Upper lobe of left lung (tissue), 6 donors: ENCODE results near the gene SEC14L5. TPM values are rescaled to one million over a fixed set of nuclear protein-coding genes. Genes with fewer than 3 reads are reported as not detected.

ENCODE experiments used
- ATAC-seq, 2 donors: fragments of 200-7000 bp; cut with Tn5 transposase; one replicate each; pipeline ENCODE4 v1.9.1; 2022; ENCODE audit warnings: mild to moderate bottlenecking in 2 of 2, moderate library complexity in 2 of 2; ENCODE audit not compliant: low FRiP score in 2 of 2
- DNase-seq, 2 donors: peaks; one replicate each; pipeline ENCODE4 v3.0.0-alpha.2; 2019 to 2020
- H3K27ac ChIP-seq, 4 donors: fragments of 200-600 bp; sonication (generic); one replicate each; pipeline ENCODE4 v1.5.1; 2016 to 2019
- H3K27me3 ChIP-seq, 4 donors: fragments of 200-600 bp; sonication (generic); one replicate each; pipeline ENCODE4 v1.5.1; 2017 to 2019
- H3K36me3 ChIP-seq, 4 donors: fragments of 200-600 bp; sonication (generic); one replicate each; pipeline ENCODE4 v1.5.1; 2016 to 2019
- H3K4me1 ChIP-seq, 4 donors: fragments of 200-600 bp; sonication (generic); one replicate each; pipeline ENCODE4 v1.5.1; 2018 to 2019
- H3K4me3 ChIP-seq, 4 donors: fragments of 200-600 bp; sonication (generic); one replicate each; pipeline ENCODE4 v1.5.1; 2017 to 2019; ENCODE audit warnings: mild to moderate bottlenecking in 2 of 4, moderate library complexity in 1 of 4
- H3K9me3 ChIP-seq, 4 donors: fragments of 200-600 bp; sonication (generic); one replicate each; pipeline ENCODE4 v1.5.1; 2018 to 2019
- EP300 ChIP-seq, 4 donors: sonication (generic); formaldehyde crosslinking; IDR thresholded peaks; one replicate each; pipeline ENCODE4 v1.5.1; 2017; ENCODE audit warnings: antibody characterized with exemption in 4 of 4, control low read depth in 2 of 4
- POLR2A ChIP-seq, 4 donors: fragments of 450-650 bp; IDR thresholded peaks; one replicate each; pipeline ENCODE4 v1.5.1; 2016 to 2017; ENCODE audit warnings: antibody characterized with exemption in 4 of 4, mild to moderate bottlenecking in 2 of 4
- POLR2AphosphoS5 ChIP-seq, 2 donors: sonication (generic); formaldehyde crosslinking; IDR thresholded peaks; one replicate each; pipeline ENCODE4 v1.5.1; 2017; ENCODE audit warnings: antibody characterized with exemption in 2 of 2
- WGBS, 2 donors: methylation state at CpG; one replicate each; pipeline ENCODE4 v1.1.5; 2017 to 2018; 5-methylcytosine and 5-hydroxymethylcytosine counted together
- total RNA-seq, 6 donors: library from RNA; depleted of rRNA in 4 of 6; stranded (reverse); fragments of >200 nt in 4 of 6; gene quantifications; one replicate each; pipeline versions ENCODE4 v1.1.0 to v1.2.1, GENCODE V29; 2016 to 2021
- TF ChIP-seq, protein P1 (sequence below), 6 experiments: fragments of 450-650 bp in 4 of 6; fragments of 200-600 bp in 2 of 6; sonication (generic) in 2 of 6; IDR thresholded peaks; one replicate each; pipeline ENCODE4 v1.5.1; 2016 to 2019; ENCODE audit warnings: antibody characterized with exemption in 6 of 6
- donor health status: DM: no; HTN: no; CAD: no; lungs with moderate emphysema.
- donor health status: DM: no; HTN: yes; CAD: no; lungs with severe emphysema.

Gene SEC14L5
- total RNA-seq, 6 donors from 2014 or later: 0.20 to 1.7 (median 0.49) TPM; not detected in 1

DNA sequence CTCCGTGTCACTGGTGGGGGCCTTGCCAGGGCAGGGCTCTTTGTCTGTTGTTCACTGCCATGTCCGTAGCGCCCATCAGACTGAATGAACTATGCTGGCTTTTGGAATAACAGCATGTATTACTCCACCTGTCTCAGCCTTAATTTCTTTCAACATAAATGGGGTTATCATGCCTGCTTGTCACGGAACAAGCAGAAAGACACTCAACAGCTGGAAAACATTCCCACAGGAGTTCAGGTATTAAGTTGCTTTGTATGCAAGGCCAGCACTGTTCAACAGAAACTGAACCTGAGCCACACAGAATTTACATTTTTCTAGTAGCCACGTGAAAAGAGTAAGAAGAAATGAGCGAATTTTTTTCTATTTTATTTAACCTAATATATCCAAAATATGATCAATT is 34.3 kb upstream of the SEC14L5 start:
- peak overlapping the region in 1 of 4 donors; percentile 76 for H3K27ac ChIP-seq
- DNase-seq (no peak), ATAC-seq (no peak)
- peaks cover 0 to 30% (median 12%) of the 10 kb centered on the region in 4 donors for H3K4me1 ChIP-seq
- WGBS, 2 donors: 74 to 78% methylated on average over 6 of the region's 6 CpGs
- no peaks in the 10 kb centered on the region for H3K27me3 ChIP-seq
- peaks cover 0 to 5% (median 0%) of the 10 kb centered on the region in 4 donors for H3K36me3 ChIP-seq
- H3K9me3 ChIP-seq: peaks cover 0 to 13% (median 8%) of the 10 kb centered on the region in 4 donors
- H3K4me3 ChIP-seq: no peak overlapping the region
- TF ChIP-seq POLR2A (IDR thresholded peaks at IDR 0.05): no peak
- TF ChIP-seq EP300 (IDR thresholded peaks at IDR 0.05): no peak
- TF ChIP-seq, protein P1, sequence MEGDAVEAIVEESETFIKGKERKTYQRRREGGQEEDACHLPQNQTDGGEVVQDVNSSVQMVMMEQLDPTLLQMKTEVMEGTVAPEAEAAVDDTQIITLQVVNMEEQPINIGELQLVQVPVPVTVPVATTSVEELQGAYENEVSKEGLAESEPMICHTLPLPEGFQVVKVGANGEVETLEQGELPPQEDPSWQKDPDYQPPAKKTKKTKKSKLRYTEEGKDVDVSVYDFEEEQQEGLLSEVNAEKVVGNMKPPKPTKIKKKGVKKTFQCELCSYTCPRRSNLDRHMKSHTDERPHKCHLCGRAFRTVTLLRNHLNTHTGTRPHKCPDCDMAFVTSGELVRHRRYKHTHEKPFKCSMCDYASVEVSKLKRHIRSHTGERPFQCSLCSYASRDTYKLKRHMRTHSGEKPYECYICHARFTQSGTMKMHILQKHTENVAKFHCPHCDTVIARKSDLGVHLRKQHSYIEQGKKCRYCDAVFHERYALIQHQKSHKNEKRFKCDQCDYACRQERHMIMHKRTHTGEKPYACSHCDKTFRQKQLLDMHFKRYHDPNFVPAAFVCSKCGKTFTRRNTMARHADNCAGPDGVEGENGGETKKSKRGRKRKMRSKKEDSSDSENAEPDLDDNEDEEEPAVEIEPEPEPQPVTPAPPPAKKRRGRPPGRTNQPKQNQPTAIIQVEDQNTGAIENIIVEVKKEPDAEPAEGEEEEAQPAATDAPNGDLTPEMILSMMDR (IDR thresholded peaks at IDR 0.05): no peak
- TF ChIP-seq POLR2AphosphoS5 (IDR thresholded peaks at IDR 0.05): no peak

DNA sequence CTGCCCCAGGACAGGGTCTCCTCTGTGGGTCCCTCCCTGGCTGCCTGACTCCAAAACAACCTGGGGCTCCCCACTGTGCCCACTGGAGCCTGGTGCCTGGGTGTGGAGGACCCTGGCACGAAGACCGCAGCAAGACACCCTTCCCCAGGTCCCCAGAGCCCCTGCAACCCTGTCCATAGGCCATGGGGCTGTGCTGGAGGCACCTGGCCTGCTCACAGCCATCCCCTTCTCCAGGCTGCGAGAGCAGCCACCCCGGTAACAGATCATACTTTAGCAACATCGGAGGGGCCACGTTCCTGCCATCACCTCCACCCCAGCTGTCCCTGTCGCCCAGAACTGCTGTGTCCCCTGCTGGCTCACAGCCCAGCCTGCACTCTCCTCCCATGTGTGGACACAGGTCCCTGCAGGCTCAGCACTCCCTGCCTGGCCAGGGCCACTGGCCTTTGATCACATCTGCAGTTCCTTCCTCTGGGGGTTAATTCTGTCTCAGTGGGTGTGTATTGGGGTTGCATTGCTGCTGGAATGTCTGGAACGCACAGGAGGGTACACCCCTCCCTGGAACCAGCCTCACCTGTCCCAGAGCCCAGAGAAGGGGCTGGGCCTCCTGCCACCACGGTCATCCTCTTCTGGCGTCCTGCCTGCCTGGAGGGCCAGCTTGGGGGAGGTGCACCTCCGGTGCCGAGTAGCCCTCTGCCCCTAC is 33.4 kb upstream of the SEC14L5 start:
- peak in 1 of 4 donors; percentile 41 for TF ChIP-seq EP300 (IDR thresholded peaks at IDR 0.05)
- TF ChIP-seq POLR2AphosphoS5 (IDR thresholded peaks at IDR 0.05): peak; percentile 24 to 26
- peak in 1 of 4 donors; percentile 22 for TF ChIP-seq POLR2A (IDR thresholded peaks at IDR 0.05)
- TF ChIP-seq, protein P1 (IDR thresholded peaks at IDR 0.05): no peak
- DNase-seq: peak; percentile 81 to 87
- Histone ChIP-seq H3K4me1 (peaks cover 0 to 26% (median 10%) of the 10 kb centered on the region in 4 donors), H3K9me3 (peaks cover 0 to 13% (median 8%) of the 10 kb centered on the region in 4 donors), H3K27me3 (no peaks in the 10 kb centered on the region), H3K36me3 (peaks cover 0 to 5% (median 0%) of the 10 kb centered on the region in 4 donors), H3K27ac (peak overlapping the region; percentile 63 to 76 (median 67)), H3K4me3 (no peak overlapping the region)
- WGBS, 2 donors: 36 to 49% methylated on average over 5 to 11 of the region's 12 CpGs
- peak; percentile 66 to 93 for ATAC-seq

- ATAC-seq (no peak), DNase-seq (no peak)
- Histone ChIP-seq H3K27ac (peak overlapping the region in 3 of 4 donors; percentile 31 to 76 (median 51)), H3K4me3 (no peak overlapping the region), H3K4me1 (peaks cover 0 to 26% (median 10%) of the 10 kb centered on the region in 4 donors), H3K9me3 (peaks cover 0 to 13% (median 8%) of the 10 kb centered on the region in 4 donors), H3K36me3 (peaks cover 0 to 5% (median 0%) of the 10 kb centered on the region in 4 donors), H3K27me3 (no peaks in the 10 kb centered on the region)
- TF ChIP-seq EP300 (IDR thresholded peaks at IDR 0.05) (no peak), POLR2AphosphoS5 (IDR thresholded peaks at IDR 0.05) (no peak), POLR2A (IDR thresholded peaks at IDR 0.05) (no peak)
- TF ChIP-seq, protein P1 (IDR thresholded peaks at IDR 0.05): no peak
- 61 to 69% methylated on average over 5 of the region's 5 CpGs for WGBS, 2 donors
These were observed 32.9 kb upstream of the SEC14L5 start for GRCh38 chr16:4925293-4925607.

DNA sequence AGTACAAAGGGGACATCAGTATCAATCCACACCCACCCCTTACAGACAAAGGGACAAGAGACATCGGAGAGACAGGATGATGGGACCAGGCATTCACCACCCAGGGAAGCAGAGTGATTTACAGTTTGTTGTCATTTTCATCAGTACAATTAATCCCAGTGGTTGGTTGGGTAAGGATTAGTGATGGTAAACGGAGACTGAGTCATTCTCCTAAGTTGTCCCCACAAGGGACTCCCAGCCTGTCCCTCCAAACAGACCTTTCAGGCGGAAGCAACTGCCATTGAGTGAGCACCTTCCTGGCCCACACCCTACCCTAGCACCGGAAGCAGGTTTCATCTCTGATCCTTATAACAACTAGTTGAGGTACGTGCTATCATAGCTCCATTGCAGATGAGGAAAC is 32.3 kb upstream of the SEC14L5 start:
- Histone ChIP-seq H3K27me3 (no peaks in the 10 kb centered on the region), H3K4me1 (peaks cover 0 to 26% (median 10%) of the 10 kb centered on the region in 4 donors), H3K4me3 (no peak overlapping the region), H3K9me3 (peaks cover 0 to 13% (median 8%) of the 10 kb centered on the region in 4 donors), H3K27ac (peak overlapping the region in 2 of 4 donors; percentile 31 to 51), H3K36me3 (peaks cover 0 to 5% (median 0%) of the 10 kb centered on the region in 4 donors)
- ATAC-seq (no peak), DNase-seq (no peak)
- 86 to 90% methylated on average over 4 to 5 of the region's 5 CpGs for WGBS, 2 donors
- TF ChIP-seq, protein P1 (IDR thresholded peaks at IDR 0.05): no peak
- no peak for TF ChIP-seq POLR2A (IDR thresholded peaks at IDR 0.05)
- TF ChIP-seq POLR2AphosphoS5 (IDR thresholded peaks at IDR 0.05): no peak
- TF ChIP-seq EP300 (IDR thresholded peaks at IDR 0.05): no peak
